OCI-LY7 (cell line): ENCODE measurements around the gene PDZRN3. TPM values are rescaled to one million over a fixed set of nuclear protein-coding genes. Genes with fewer than 3 reads are reported as not detected.

Experiments
- BruUV-seq: library from RNA; stranded (reverse); fragments of 400-500 nt; replicated peaks from 2 replicates; lab custom pipeline; 2021; lab: Mats Ljungman, UMichigan
- CTCF ChIA-PET: fragments of 300-600 bp; sonication (Branson Sonifier 250); formaldehyde crosslinking; loops from one replicate; lab custom pipeline; 2022; ENCODE audit warnings: antibody characterized with exemption; ENCODE audit not compliant: unreplicated experiment; lab: Charles Lee
- POLR2A ChIA-PET: fragments of 300-600 bp; sonication (Branson Sonifier 250); formaldehyde crosslinking; loops from one replicate; lab custom pipeline; 2022; ENCODE audit warnings: antibody characterized with exemption; lab: Charles Lee
- DNase-seq: peaks from one replicate; pipeline ENCODE4 v3.0.0-alpha.2; 2015; ENCODE audit warnings: low spot score
- H2AFZ ChIP-seq: fragments of 200-600 bp; sonication (generic), shearing (Covaris generic); 2 replicates; pipeline ENCODE4 v1.6.1; 2014; ENCODE audit warnings: mild to moderate bottlenecking, antibody characterized with exemption, low read length, moderate library complexity
- H3K27ac ChIP-seq: fragments of 200-600 bp; sonication (generic); 2 replicates; pipeline ENCODE4 v1.5.1; 2014; ENCODE audit warnings: mixed run types, low read depth, mild to moderate bottlenecking, moderate library complexity, low read length, inconsistent platforms; ENCODE audit not compliant: poor library complexity, severe bottlenecking
- H3K36me3 ChIP-seq: fragments of 200-600 bp; sonication (generic); 2 replicates; pipeline ENCODE4 v1.6.1; 2014; ENCODE audit warnings: mild to moderate bottlenecking, antibody characterized with exemption, low read length, moderate library complexity, mixed read lengths; ENCODE audit not compliant: insufficient read depth
- H3K4me1 ChIP-seq: fragments of 200-600 bp; sonication (generic); 2 replicates; pipeline ENCODE4 v1.5.1; 2014; ENCODE audit warnings: mild to moderate bottlenecking, low read length; ENCODE audit not compliant: insufficient read depth, poor library complexity, severe bottlenecking
- H3K4me2 ChIP-seq: fragments of 200-600 bp; sonication (generic); 2 replicates; pipeline ENCODE4 v1.6.1; 2014; ENCODE audit warnings: mild to moderate bottlenecking, low read length
- H3K4me3 ChIP-seq: fragments of 200-600 bp; sonication (generic); 2 replicates; pipeline ENCODE4 v1.5.1; 2014; ENCODE audit warnings: mild to moderate bottlenecking, low read depth, low read length; ENCODE audit not compliant: poor library complexity, severe bottlenecking
- H3K79me2 ChIP-seq: fragments of 200-600 bp; sonication (generic); 2 replicates; pipeline ENCODE4 v1.6.1; 2016; ENCODE audit warnings: low read depth, mild to moderate bottlenecking, low read length, moderate library complexity, mixed read lengths; ENCODE audit not compliant: insufficient read depth
- H3K9me2 ChIP-seq: fragments of 200-600 bp; sonication (generic); 2 replicates; pipeline ENCODE4 v1.6.1; 2016; ENCODE audit warnings: mild to moderate bottlenecking, low read length, mixed read lengths; ENCODE audit not compliant: insufficient read depth
- H3K9me3 ChIP-seq: fragments of 200-600 bp; sonication (generic); 2 replicates; pipeline ENCODE4 v1.6.1; 2014; ENCODE audit warnings: mild to moderate bottlenecking, mixed run types, low read length, mixed read lengths
- H4K20me1 ChIP-seq: fragments of 200-600 bp; sonication (generic); 2 replicates; pipeline ENCODE4 v1.6.1; 2014; ENCODE audit warnings: mild to moderate bottlenecking, antibody characterized with exemption, low read length, moderate library complexity, mixed read lengths; ENCODE audit not compliant: insufficient read depth
- CTCF ChIP-seq: fragments of 200-600 bp; sonication (generic); conservative IDR thresholded peaks from 2 replicates; pipeline ENCODE4 v1.5.1; 2014; ENCODE audit warnings: mild to moderate bottlenecking, antibody characterized with exemption, low read length, moderate library complexity, mixed read lengths
- EZH2phosphoT487 ChIP-seq: fragments of 200-600 bp; sonication (generic); IDR thresholded peaks from 2 replicates; pipeline ENCODE4 v1.6.1; 2018; ENCODE audit warnings: low read depth, borderline replicate concordance, mild to moderate bottlenecking, mixed run types, antibody characterized with exemption, low read length, moderate library complexity, mixed read lengths
- intact Hi-C: fragments of 100-400 bp; cut with micrococcal nuclease; formaldehyde crosslinking; loops from one replicate; pipeline ENCODE4 v1.10.0; 2022; ENCODE audit not compliant: unreplicated experiment
- total RNA-seq, 2 experiments: library from RNA; depleted of rRNA in 1 of 2; stranded (reverse); fragments of >200 nt in 1 of 2; shearing (Covaris generic) in 1 of 2; gene quantifications; 2 replicates each; pipeline ENCODE4 v1.2.3, GENCODE V29; 2014 to 2022

Gene PDZRN3
- total RNA-seq, 2 experiments from 2014 or later = 0.95 TPM; not detected in 1

- H3K27ac ChIP-seq = no peak overlapping the region
- no peaks in the 10 kb centered on the region for H3K79me2 ChIP-seq
- H3K4me1 ChIP-seq = no peaks in the 10 kb centered on the region
- intact Hi-C loops = no loop called here
- no peak for DNase-seq
- H2AFZ ChIP-seq = no peak overlapping the region
- no peaks in the 10 kb centered on the region for H3K9me3 ChIP-seq
- H3K36me3 ChIP-seq = no peaks in the 10 kb centered on the region
- BruUV-seq = no TSS peak
- H3K4me3 ChIP-seq = no peak overlapping the region
- ChIA-PET CTCF (no interaction called here), POLR2A (no interaction called here)
- H3K4me2 ChIP-seq = no peak overlapping the region
- TF ChIP-seq EZH2phosphoT487 (no peak), CTCF (no peak)
- no peaks in the 10 kb centered on the region for H4K20me1 ChIP-seq
- H3K9me2 ChIP-seq = no peaks in the 10 kb centered on the region
These were observed 239.2 kb downstream of the PDZRN3 start for GRCh38 chr3:73385568-73385967.

- TF ChIP-seq EZH2phosphoT487 = no peak
- no peak for TF ChIP-seq CTCF
- no peak overlapping the region for H3K4me2 ChIP-seq
- intact Hi-C loops = no loop called here
- H2AFZ ChIP-seq = no peak overlapping the region
- no peaks in the 10 kb centered on the region for H3K9me3 ChIP-seq
- no peak for DNase-seq
- no TSS peak for BruUV-seq
- no peaks in the 10 kb centered on the region for H3K4me1 ChIP-seq
- no peaks in the 10 kb centered on the region for H4K20me1 ChIP-seq
- H3K9me2 ChIP-seq = no peaks in the 10 kb centered on the region
- ChIA-PET POLR2A (interaction anchor here (0.5 to 0.6 kb wide), 2 partner anchors 253 to 488 kb away, joined by 3 to 5 read pairs; no protein-coding TSS in a partner anchor), CTCF (no interaction called here)
- H3K79me2 ChIP-seq = no peaks in the 10 kb centered on the region
- H3K36me3 ChIP-seq = no peaks in the 10 kb centered on the region
- H3K27ac ChIP-seq = no peak overlapping the region
- no peak overlapping the region for H3K4me3 ChIP-seq
These were observed 240.4 kb downstream of the PDZRN3 start for GRCh38 chr3:73384091-73384906.

GRCh38 chr3:73383470-73384049 lies 241.2 kb downstream of the PDZRN3 start:
- Histone ChIP-seq H4K20me1 (no peaks in the 10 kb centered on the region), H3K9me3 (no peaks in the 10 kb centered on the region), H3K4me1 (no peaks in the 10 kb centered on the region), H3K79me2 (no peaks in the 10 kb centered on the region), H3K27ac (no peak overlapping the region), H3K36me3 (no peaks in the 10 kb centered on the region), H3K9me2 (no peaks in the 10 kb centered on the region), H3K4me2 (no peak overlapping the region), H2AFZ (no peak overlapping the region), H3K4me3 (no peak overlapping the region)
- no peak for DNase-seq
- intact Hi-C loops = no loop called here
- no peak for TF ChIP-seq EZH2phosphoT487
- ChIA-PET POLR2A (interaction anchor here (0.5 kb wide), 1 partner anchor 489 kb away, joined by 5 read pairs; no protein-coding TSS in a partner anchor), CTCF (no interaction called here)
- no TSS peak for BruUV-seq
